Kidney tubule cell (primary cell): Measurements from ENCODE around the gene NFX1.
"Not testable (repeated sequence)": the region's sequence is repeated elsewhere in the genome, so short reads cannot be mapped to it uniquely, and the experiment has no call there.

Source experiments
- DNase-seq: peaks from one replicate; pipeline ENCODE4 v3.0.0-alpha.2; 2018; ENCODE audit warnings: low spot score

Gene NFX1

DNA sequence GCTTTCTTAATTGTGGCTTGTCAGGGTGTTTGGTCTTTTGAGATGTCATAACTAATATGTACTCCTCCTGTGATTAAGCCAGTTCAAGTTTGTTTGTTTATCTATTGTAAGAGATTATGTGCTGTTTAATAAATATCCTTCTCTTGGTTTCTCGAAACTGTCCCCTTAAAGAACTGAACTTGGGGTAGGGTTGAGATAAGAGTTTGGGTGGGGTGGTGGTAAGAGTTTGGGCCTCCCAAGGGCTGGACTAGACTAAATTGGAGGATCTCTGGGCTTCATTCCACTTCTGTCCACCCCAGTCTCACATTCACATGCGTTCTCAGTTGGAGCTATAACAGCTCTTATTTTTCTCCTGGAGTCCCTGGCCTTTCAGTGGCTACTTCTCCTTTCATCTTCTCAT, 73.8 kb downstream of the NFX1 start:
- DNase-seq, result no peak

- not testable (repeated sequence) for DNase-seq
Measured at GRCh38 chr9:33364814-33365213, 74.5 kb downstream of the NFX1 start.

DNA sequence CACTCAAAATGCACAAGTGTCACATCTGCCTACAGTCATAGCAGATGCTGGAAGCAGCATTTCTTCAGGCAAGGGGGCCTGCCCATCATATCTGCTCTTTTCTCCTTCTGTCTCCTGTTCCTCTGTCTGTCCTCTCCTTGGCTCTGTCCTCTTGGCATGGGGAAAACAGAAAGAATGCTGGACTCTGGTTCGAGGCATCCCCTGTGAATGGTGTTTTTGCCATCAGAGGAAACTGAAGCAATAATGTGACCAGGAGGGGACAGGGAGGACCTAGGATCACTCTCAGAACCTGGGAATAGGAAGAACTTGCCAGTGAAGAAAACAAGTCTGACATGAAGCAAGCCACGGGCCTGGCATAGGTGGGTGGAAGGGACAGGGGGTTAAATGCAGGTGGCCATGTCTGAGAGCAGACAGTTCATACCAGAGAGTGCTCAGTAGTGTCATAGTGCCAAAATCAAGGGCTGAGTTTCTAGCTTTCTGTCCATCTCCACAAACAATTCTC, 76.7 kb downstream of the NFX1 start:
- no peak for DNase-seq

DNA sequence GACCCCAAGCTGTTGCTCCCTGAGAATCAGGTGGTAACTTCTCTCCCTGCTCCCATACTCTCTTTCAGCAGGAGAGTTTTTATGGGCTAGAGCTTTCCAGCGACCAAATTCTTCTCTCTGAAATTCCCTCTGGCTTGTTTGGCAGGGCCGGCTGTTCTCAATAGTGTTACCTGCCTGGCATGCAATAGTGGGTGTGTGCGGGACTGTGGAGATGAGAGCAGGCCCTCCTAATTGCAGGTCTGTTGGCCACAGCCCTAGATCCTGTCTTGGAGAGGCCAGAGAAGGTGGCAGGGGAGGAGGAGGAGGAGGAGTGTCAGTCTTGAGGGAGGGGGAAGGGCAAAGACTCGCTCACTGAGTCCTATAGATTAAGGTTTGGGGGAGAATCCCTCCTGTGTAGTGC, 82.6 kb downstream of the NFX1 start:
- DNase-seq, result no peak

DNA sequence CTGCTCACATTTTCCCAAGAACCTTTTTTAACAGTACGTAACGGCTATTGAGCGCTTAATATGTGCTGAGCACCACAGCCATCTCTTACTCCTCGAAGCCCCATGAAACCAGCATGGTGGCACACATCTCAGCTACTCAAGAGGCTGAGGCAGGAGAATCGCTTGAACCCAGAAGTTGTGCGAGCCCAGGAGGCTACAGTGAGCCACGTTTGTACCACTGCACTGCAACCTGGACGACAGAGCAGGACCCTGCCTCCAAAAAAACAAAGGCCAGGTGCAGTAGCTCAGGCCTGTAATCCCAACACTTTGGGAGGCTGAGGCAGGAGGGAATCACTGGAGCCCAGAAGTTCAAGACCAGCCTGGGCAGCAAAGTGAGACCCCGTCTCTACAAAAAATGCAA, 83.9 kb downstream of the NFX1 start:
- no peak for DNase-seq

- peak; percentile 72 for DNase-seq
Measured at GRCh38 chr9:33374634-33375237, 84.4 kb downstream of the NFX1 start.

DNA sequence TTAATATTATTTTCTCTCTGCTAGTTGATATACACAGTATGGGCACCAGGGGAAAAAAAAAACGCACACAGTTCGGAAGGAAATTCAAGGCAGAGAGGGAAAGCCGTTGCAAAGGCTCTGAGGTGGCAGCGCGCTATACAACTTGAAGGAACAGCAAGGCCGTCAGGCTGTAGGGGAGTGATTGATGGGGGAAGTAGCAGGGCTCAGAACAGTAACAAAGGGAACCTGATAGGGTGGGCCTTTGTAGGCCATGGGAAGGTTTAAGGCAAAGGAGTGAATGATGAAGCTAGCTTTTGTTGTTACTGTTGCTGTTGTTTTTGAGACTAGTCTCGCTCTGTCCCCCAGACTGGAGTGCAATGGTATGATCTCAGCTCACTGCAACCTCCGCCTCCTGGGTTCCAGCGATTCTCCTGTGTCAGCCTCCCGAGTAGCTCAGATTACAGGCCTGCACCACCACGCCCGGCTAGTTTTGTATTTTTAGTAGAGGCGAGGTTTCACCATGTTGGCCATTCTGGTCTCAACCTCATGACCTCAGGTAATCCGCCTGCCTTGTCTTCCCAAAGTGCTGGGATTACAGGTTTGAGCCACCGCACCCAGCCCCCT, 85.0 kb downstream of the NFX1 start:
- no peak for DNase-seq

DNA sequence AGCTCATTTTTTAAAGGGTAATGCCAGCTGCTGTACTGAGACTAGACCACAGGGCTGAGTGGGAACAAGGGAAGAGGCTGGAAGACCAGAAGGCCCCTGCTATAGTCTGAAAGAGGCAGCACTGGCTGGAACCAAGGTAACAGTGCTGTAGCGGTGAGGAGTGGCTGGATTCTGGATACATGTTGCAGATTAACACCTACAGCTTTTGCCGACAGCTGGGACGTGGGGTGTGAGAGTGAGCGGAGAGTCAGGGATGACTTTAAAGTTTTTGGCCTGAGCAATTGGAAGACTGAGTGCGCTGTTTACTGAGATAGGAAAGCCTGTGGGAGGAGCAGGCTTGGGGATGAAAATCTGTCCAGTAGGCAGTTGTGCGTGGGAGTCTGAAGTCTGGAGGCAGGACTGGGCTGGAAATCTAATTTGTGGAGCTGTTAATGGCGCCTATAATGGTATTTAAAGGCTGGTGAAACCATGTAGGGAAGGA, 85.6 kb downstream of the NFX1 start:
- DNase-seq, result no peak

DNA sequence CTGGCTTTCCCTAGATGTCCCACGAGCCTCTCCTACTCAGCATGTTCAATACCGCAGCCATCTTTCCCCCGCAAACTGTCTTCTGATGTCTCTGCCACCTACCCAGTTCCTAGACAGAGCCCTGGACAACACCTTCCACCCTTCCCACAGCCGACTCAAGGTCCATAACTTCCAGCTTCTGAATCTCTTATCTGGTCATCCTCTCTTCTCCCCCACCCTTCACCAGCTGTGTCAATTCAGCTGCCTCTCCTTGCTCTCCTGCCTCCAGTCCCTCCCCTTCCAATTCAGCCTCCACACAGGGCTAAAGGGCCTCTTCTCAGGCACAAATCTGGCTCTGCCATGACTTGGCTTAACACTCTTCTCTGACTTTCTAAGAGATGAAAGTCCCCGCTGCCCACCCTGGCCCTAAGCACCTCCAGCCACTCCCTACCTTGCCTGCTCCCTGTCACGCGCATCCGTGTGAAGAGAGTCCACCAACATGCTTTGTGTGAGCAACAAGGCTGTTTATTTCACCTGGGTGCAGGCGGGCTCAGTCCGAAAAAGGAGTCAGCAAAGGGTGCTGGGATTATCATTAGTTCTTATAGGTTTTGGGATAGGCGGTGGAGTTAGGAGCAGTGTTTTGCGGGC, 86.9 kb downstream of the NFX1 start:
- no peak for DNase-seq

- no peak for DNase-seq
Measured at GRCh38 chr9:33378121-33378795, 87.9 kb downstream of the NFX1 start.

- no peak for DNase-seq
Measured at GRCh38 chr9:33379666-33380389, 89.5 kb downstream of the NFX1 start.

GRCh38 chr9:33380390-33381094, 90.2 kb downstream of the NFX1 start:
- DNase-seq, result no peak

GRCh38 chr9:33381231-33381791, 91.0 kb downstream of the NFX1 start:
- DNase-seq, result peak; percentile 44

- peak; percentile 23 for DNase-seq
Measured at GRCh38 chr9:33382397-33382796, 92.1 kb downstream of the NFX1 start.

DNA sequence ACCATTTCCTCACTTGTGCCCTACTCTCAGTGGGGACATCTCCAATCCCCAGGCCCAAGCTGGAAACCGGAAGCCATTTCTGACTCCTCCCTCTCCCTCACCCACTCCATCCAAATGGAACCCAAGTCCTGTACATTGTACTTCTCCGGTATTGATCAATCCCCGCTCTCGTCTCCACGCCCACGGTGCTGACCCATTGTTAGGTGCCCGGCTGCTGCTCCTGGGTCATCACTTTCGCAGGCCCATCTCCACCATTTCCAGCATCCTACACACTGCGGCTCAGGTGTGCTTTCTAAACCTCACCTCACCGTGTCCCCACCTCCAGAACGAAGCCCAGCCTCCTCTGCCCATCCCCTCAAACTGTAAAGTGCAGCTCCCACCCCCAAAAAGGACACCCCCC, 93.1 kb downstream of the NFX1 start:
- DNase-seq, result not testable (repeated sequence)

GRCh38 chr9:33385536-33385935, 95.2 kb downstream of the NFX1 start:
- not testable (repeated sequence) for DNase-seq

GRCh38 chr9:33385979-33386640, 95.8 kb downstream of the NFX1 start:
- DNase-seq, result not testable (repeated sequence)

DNA sequence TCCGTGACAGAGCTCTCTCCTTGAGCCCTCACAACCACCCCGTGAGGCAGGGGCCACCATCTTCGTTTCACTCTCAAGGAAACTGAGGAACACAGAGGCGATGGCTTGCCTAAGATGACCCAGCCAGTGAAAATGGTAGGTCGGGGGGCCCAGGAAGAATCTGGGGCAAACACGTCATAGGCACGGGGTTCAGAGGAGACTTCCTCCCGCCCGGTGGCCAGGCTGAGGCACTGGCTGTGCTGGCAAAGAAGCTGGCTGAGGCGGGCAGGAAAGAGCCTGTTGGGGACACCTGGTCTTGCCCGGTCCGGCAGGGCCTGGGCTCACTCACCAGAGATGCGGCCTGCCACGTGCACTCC, 96.3 kb downstream of the NFX1 start:
- not testable (repeated sequence) for DNase-seq

DNA sequence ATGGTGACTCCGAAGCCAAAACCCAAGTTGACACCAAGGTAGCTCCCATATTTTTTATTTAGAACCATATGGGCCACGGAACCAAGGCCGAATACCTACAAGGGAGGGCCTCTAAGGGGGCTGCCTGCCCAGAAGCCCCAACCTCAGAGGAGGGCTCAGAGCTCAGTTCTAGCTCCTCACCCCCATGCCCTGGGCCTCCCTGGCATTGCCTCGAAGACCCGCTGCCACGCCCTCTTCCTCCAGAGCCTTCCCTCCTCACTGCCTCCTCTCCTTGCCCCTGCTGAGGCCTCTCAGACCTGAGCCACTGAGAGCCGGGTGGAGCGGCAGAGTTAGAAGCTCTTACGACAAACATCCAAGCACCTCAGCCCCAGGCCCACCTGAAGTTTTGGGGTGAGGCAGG, 96.7 kb downstream of the NFX1 start:
- DNase-seq, result not testable (repeated sequence)

DNA sequence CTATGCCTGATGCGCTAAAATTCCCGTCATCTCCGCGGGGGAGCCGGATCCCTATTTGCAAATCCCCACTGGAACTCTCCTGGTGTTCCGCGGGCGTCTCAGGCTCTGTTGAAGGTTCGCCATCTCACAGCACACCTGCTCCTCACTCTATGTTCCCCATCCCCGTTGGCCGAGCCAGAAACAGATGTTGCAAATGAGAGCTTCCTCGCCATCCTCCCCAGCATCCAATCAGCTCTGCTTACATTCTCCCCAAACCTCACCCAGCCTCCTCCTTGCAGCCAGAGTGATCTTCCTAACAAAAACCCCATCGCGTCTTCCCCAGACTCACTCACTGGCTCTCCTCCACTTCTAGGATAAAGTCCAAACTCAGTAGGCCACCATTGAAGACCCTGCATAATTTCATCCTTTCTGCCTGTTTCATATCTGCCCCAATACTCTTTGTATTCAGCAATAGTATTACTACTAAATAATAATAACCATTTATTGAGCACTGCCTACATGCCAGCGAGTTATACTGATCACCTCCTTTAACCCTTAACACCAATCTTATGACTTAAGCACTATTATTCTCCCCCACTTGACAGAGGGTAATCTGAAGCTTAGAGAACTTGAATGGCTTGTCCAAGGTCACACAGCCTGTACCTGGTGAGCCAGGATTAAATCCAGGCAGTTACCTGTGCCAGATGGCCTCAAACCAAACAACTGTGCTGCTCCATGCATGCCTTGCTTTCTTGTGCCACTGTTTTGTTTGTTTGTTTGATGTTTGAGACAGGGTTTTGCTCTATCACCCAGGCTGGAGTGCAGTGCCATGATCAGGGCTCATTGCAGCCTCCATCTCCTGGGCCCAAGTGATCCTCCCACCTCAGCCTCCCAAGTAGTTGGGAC, 98.0 kb downstream of the NFX1 start:
- DNase-seq, result no peak
